IMR-90 (cell line): ENCODE measurements around the gene GAREM1. TPM values are rescaled to one million over a fixed set of nuclear protein-coding genes. Genes with fewer than 3 reads are reported as not detected.

ENCODE experiments used
- ATAC-seq: fragments of 200-7000 bp; cut with Tn5 transposase; 2 replicates; pipeline ENCODE4 v1.9.1; 2020; ENCODE audit warnings: low read depth, mild to moderate bottlenecking, moderate library complexity
- BruUV-seq: library from RNA; stranded (reverse); fragments of 400-500 nt; replicated peaks from 2 replicates; lab custom pipeline; 2021; lab: Mats Ljungman, UMichigan
- CTCF ChIA-PET: fragments of 300-600 bp; formaldehyde crosslinking; extraction: SDS; loops from one replicate; lab custom pipeline; 2021; ENCODE audit warnings: antibody characterized with exemption; lab: Yijun Ruan, JAX
- POLR2A ChIA-PET: fragments of 300-600 bp; sonication (Branson Sonifier 250); formaldehyde crosslinking; loops from one replicate; lab custom pipeline; 2022; ENCODE audit warnings: antibody characterized with exemption; ENCODE audit not compliant: unreplicated experiment; lab: Charles Lee
- DNase-seq: peaks from one replicate; pipeline ENCODE4 v3.0.0; 2013
- H2AFZ ChIP-seq: replicated peaks from 2 replicates; pipeline ENCODE3; 2013; ENCODE audit warnings: low read length, mild to moderate bottlenecking; ENCODE audit not compliant: poor library complexity
- H2AK5ac ChIP-seq: 2 replicates; pipeline ENCODE4 v1.6.1; 2013; ENCODE audit warnings: low read depth, low read length, inconsistent platforms
- H2AK9ac ChIP-seq: replicated peaks from 2 replicates; pipeline ENCODE3; 2013; ENCODE audit warnings: mild to moderate bottlenecking, low read depth, low read length, moderate library complexity; ENCODE audit not compliant: poor library complexity
- H2BK120ac ChIP-seq: 2 replicates; pipeline ENCODE4 v1.6.1; 2013; ENCODE audit warnings: low read depth, low read length, inconsistent platforms
- H2BK15ac ChIP-seq: 3 replicates; pipeline ENCODE4 v1.6.1; 2013; ENCODE audit warnings: low read depth, low read length, inconsistent platforms
- H2BK20ac ChIP-seq: 2 replicates; pipeline ENCODE4 v1.6.1; 2013; ENCODE audit warnings: low read depth, mild to moderate bottlenecking, inconsistent platforms, low read length, moderate library complexity
- H2BK5ac ChIP-seq: 2 replicates; pipeline ENCODE4 v1.6.1; 2013; ENCODE audit warnings: mild to moderate bottlenecking, low read depth, low read length, inconsistent platforms; ENCODE audit not compliant: poor library complexity, severe bottlenecking
- H3K14ac ChIP-seq: replicated peaks from 2 replicates; pipeline ENCODE4 v1.6.1; 2013; ENCODE audit warnings: low read depth, low read length, inconsistent platforms
- H3K18ac ChIP-seq: 2 replicates; pipeline ENCODE4 v1.6.1; 2013; ENCODE audit warnings: low read depth, low read length, control low read depth
- H3K23ac ChIP-seq: 2 replicates; pipeline ENCODE4 v1.6.1; 2013; ENCODE audit warnings: low read depth, low read length, inconsistent platforms
- H3K27ac ChIP-seq: 2 replicates; pipeline ENCODE4 v1.5.1; 2013; ENCODE audit warnings: mild to moderate bottlenecking, control low read depth, low read length; ENCODE audit not compliant: insufficient read depth
- H3K27me3 ChIP-seq: 2 replicates; pipeline ENCODE4 v1.6.1; 2013; ENCODE audit warnings: low read length; ENCODE audit not compliant: control insufficient read depth, insufficient read depth
- H3K36me3 ChIP-seq: 2 replicates; pipeline ENCODE4 v1.6.1; 2013; ENCODE audit warnings: low read length, mixed read lengths; ENCODE audit not compliant: control insufficient read depth, insufficient read depth
- H3K4ac ChIP-seq: 2 replicates; pipeline ENCODE4 v1.6.1; 2013; ENCODE audit warnings: low read depth, low read length, inconsistent platforms
- H3K4me1 ChIP-seq: 2 replicates; pipeline ENCODE4 v1.6.1; 2013; ENCODE audit warnings: low read length, mixed read lengths; ENCODE audit not compliant: control insufficient read depth, insufficient read depth
- H3K4me2 ChIP-seq: 2 replicates; pipeline ENCODE4 v1.6.1; 2013; ENCODE audit warnings: low read depth, mild to moderate bottlenecking, control low read depth, low read length, moderate library complexity
- H3K4me3 ChIP-seq: 2 replicates; pipeline ENCODE4 v1.5.1; 2013; ENCODE audit warnings: low read depth, mild to moderate bottlenecking, control low read depth, low read length, moderate library complexity; ENCODE audit not compliant: insufficient read depth
- H3K56ac ChIP-seq: 2 replicates; pipeline ENCODE4 v1.6.1; 2013; ENCODE audit warnings: low read length, inconsistent platforms; ENCODE audit not compliant: insufficient read depth; ENCODE audit errors: extremely low read depth
- H3K79me1 ChIP-seq, 2 experiments: 2 replicates each; pipeline ENCODE4 v1.6.1; 2013; ENCODE audit warnings: low read length in 2 of 2, inconsistent platforms in 1 of 2, low read depth in 1 of 2
- H3K9ac ChIP-seq: 2 replicates; pipeline ENCODE4 v1.6.1; 2013; ENCODE audit warnings: low read depth, low read length, control low read depth
- H3K9me1 ChIP-seq: 2 replicates; pipeline ENCODE4 v1.6.1; 2013; ENCODE audit warnings: low read length, inconsistent platforms; ENCODE audit not compliant: insufficient read depth
- H3K9me3 ChIP-seq: 2 replicates; pipeline ENCODE4 v1.6.1; 2013; ENCODE audit warnings: low read length; ENCODE audit not compliant: control insufficient read depth, insufficient read depth
- H4K20me1 ChIP-seq: 2 replicates; pipeline ENCODE4 v1.6.1; 2013; ENCODE audit warnings: low read length, inconsistent platforms; ENCODE audit not compliant: insufficient read depth
- H4K5ac ChIP-seq: 2 replicates; pipeline ENCODE4 v1.6.1; 2013; ENCODE audit warnings: mild to moderate bottlenecking, low read depth, low read length, control low read depth
- H4K8ac ChIP-seq, 2 experiments: 2 replicates each; pipeline ENCODE4 v1.6.1; 2013; ENCODE audit warnings: low read depth in 2 of 2, low read length in 2 of 2, control low read depth in 1 of 2, inconsistent platforms in 1 of 2
- H4K91ac ChIP-seq: 2 replicates; pipeline ENCODE4 v1.6.1; 2013; ENCODE audit warnings: low read depth, low read length, inconsistent platforms; ENCODE audit not compliant: insufficient read depth
- CEBPB ChIP-seq: IDR thresholded peaks from 2 replicates; pipeline ENCODE4 v1.6.1; 2012; ENCODE audit warnings: low read depth, low read length, improper control_type of control experiment
- CHD1 ChIP-seq: IDR thresholded peaks from 2 replicates; pipeline ENCODE4 v1.6.1; 2012; ENCODE audit warnings: low read depth, low read length, improper control_type of control experiment
- CTCF ChIP-seq: conservative IDR thresholded peaks from 2 replicates; pipeline ENCODE4 v1.5.1; 2012; ENCODE audit warnings: mild to moderate bottlenecking, low read depth, low read length, improper control_type of control experiment
- ELK1 ChIP-seq: fragments of 150-350 bp; IDR thresholded peaks from 2 replicates; pipeline ENCODE4 v1.6.1; 2016; ENCODE audit warnings: low read depth, mild to moderate bottlenecking, low read length, moderate library complexity, borderline replicate concordance
- FOS ChIP-seq: fragments of 150-350 bp; IDR thresholded peaks from 2 replicates; pipeline ENCODE4 v1.6.1; 2016; ENCODE audit warnings: low read depth, low read length
- MAFK ChIP-seq: IDR thresholded peaks from 2 replicates; pipeline ENCODE4 v1.6.1; 2012; ENCODE audit warnings: low read depth, low read length, improper control_type of control experiment
- NFE2L2 ChIP-seq: fragments of 150-350 bp; IDR thresholded peaks from 2 replicates; pipeline ENCODE4 v1.6.1; 2016; ENCODE audit warnings: low read depth, mild to moderate bottlenecking, low read length
- RCOR1 ChIP-seq: IDR thresholded peaks from 2 replicates; pipeline ENCODE4 v1.6.1; 2012; ENCODE audit warnings: mild to moderate bottlenecking, low read length, improper control_type of control experiment; ENCODE audit not compliant: insufficient replicate concordance
- RFX5 ChIP-seq: IDR thresholded peaks from 2 replicates; pipeline ENCODE4 v1.8.0; 2012; ENCODE audit warnings: low read depth, mild to moderate bottlenecking, low read length, moderate library complexity
- SMC3 ChIP-seq: fragments of 150-350 bp; IDR thresholded peaks from 2 replicates; pipeline ENCODE4 v1.6.1; 2016; ENCODE audit warnings: low read depth, mild to moderate bottlenecking, antibody characterized with exemption, low read length, moderate library complexity
- USF2 ChIP-seq: fragments of 150-350 bp; IDR thresholded peaks from 2 replicates; pipeline ENCODE4 v1.6.1; 2017; ENCODE audit warnings: mild to moderate bottlenecking, antibody characterized with exemption, low read length, low read depth
- WGBS, 2 experiments: methylation state at CpG; one replicate each; pipeline versions ENCODE4 v1.1.5 to v1.1.7; 2013; ENCODE audit warnings: missing lambda C conversion rate in 2 of 2; ENCODE audit not compliant: insufficient read length in 1 of 2; ENCODE audit errors: extremely low coverage in 2 of 2; 5-methylcytosine and 5-hydroxymethylcytosine counted together
- dilution Hi-C: fragments of 300-500 bp; cut with HindIII; formaldehyde crosslinking; loops from one replicate; pipeline ENCODE4 v1.14.3; 2018; ENCODE audit warnings: low sequenced_read_pairs; ENCODE audit not compliant: unreplicated experiment
- in situ Hi-C: fragments of 300-500 bp; cut with MboI; formaldehyde crosslinking; loops from 3 replicates; pipeline ENCODE4 v1.14.3; 2019; ENCODE audit warnings: low sequenced_read_pairs, inconsistent platforms, mixed read lengths
- intact Hi-C: fragments of 100-400 bp; cut with micrococcal nuclease; formaldehyde crosslinking; loops from 2 replicates; pipeline ENCODE4 v1.10.0; 2022
- polyA plus RNA-seq, 3 experiments: library from polyadenylated mRNA; depleted of rRNA; stranded (reverse); fragments of >200 nt; gene quantifications; 2 replicates each; pipeline ENCODE4 v1.2.3, GENCODE V29; 2012; ENCODE audit warnings: low replicate concordance in 1 of 3
- total RNA-seq: library from RNA; depleted of rRNA; stranded (reverse); fragments of >200 nt; gene quantifications from 2 replicates; pipeline ENCODE4 v1.2.3, GENCODE V29; 2012

Gene GAREM1
- total and polyA plus RNA-seq, 2 of the 4 experiments (the other 2 are of a cell fraction), result 1.4 to 2.3 TPM

GRCh38 chr18:32244881-32245280 lies 225.8 kb downstream of the GAREM1 start:
- no peaks in the 10 kb centered on the region for H3K36me3 ChIP-seq
- no peaks in the 10 kb centered on the region for H3K79me1 ChIP-seq
- H2BK15ac ChIP-seq, result no peak overlapping the region
- H2BK20ac ChIP-seq, result no peak overlapping the region
- no peak overlapping the region for H3K4me3 ChIP-seq
- ChIA-PET POLR2A (no interaction called here), CTCF (no interaction called here)
- no peak overlapping the region for H3K14ac ChIP-seq
- no peaks in the 10 kb centered on the region for H3K9me3 ChIP-seq
- H3K56ac ChIP-seq, result no peak overlapping the region
- H2AFZ ChIP-seq, result no peak overlapping the region
- H3K27me3 ChIP-seq, result no peaks in the 10 kb centered on the region; the same call in none of the 2 replicates
- no peaks in the 10 kb centered on the region for H3K9me1 ChIP-seq
- H4K8ac ChIP-seq, result no peak overlapping the region
- dilution Hi-C loops, result no loop called here
- H2BK120ac ChIP-seq, result no peak overlapping the region
- H2AK9ac ChIP-seq, result no peak overlapping the region
- DNase-seq, result no peak
- no peak overlapping the region for H2AK5ac ChIP-seq
- no peak overlapping the region for H3K4me2 ChIP-seq
- no peak overlapping the region for H4K91ac ChIP-seq
- H3K9ac ChIP-seq, result no peak overlapping the region
- no CpG with 5 or more reads among the region's 5 CpGs for WGBS, 2 experiments
- H4K5ac ChIP-seq, result no peak overlapping the region
- H4K20me1 ChIP-seq, result no peaks in the 10 kb centered on the region
- no peaks in the 10 kb centered on the region for H3K4me1 ChIP-seq
- no peak for ATAC-seq
- H3K18ac ChIP-seq, result no peak overlapping the region
- no peak overlapping the region for H3K27ac ChIP-seq
- TF ChIP-seq NFE2L2, result no peak
- no peak for TF ChIP-seq CTCF
- TF ChIP-seq USF2, result no peak
- TF ChIP-seq CHD1, result no peak
- no peak for TF ChIP-seq ELK1
- no peak for TF ChIP-seq MAFK
- no peak for TF ChIP-seq SMC3
- TF ChIP-seq FOS, result no peak
- no peak for TF ChIP-seq RCOR1
- TF ChIP-seq RFX5, result no peak
- no peak for TF ChIP-seq CEBPB
- no peak overlapping the region for H3K23ac ChIP-seq
- no peak overlapping the region for H2BK5ac ChIP-seq
- intact Hi-C loops, result no loop called here
- H3K4ac ChIP-seq, result no peak overlapping the region
- no TSS peak for BruUV-seq
- in situ Hi-C loops, result no loop called here
